ENCODE data around the gene ABCE1. TPM values are rescaled to one million over a fixed set of nuclear protein-coding genes. Genes with fewer than 3 reads are reported as not detected.

ABCE1 gene
- total and polyA plus RNA-seq, 10 of the 15 experiments (the other 5 are each of a cell fraction or from before 2014, with no cell fraction given): 75.9 to 172 (median 134) TPM

- CTCF ChIA-PET: interaction anchor here (0.6 to 2.8 kb wide), 16 partner anchors 9 to 594 kb away, joined by 3 to 12 read pairs (median 4); no protein-coding TSS in a partner anchor
- Histone ChIP-seq H3K79me2 (ENCODE audit: control insufficient read depth, insufficient read depth, low read length) (peaks cover 66% of the 10 kb centered on the region), H3K27me3 (replicated peaks in 1 of 2; ENCODE audit: control insufficient read depth in 2 of 2, insufficient read depth in 2 of 2, low read length in 1 of 2) (no peaks in the 10 kb centered on the region), H3K4me2 (ENCODE audit: control insufficient read depth, insufficient read depth) (peak overlapping the region; percentile 86), H4K20me1 (ENCODE audit: control insufficient read depth, insufficient read depth) (no peaks in the 10 kb centered on the region), H3K4me1 (ENCODE audit: control insufficient read depth, insufficient read depth, low read length) (peaks cover 18% of the 10 kb centered on the region), H3K4me3 (peak overlapping the region; percentile 67), H3K27ac (ENCODE audit: control insufficient read depth, insufficient read depth) (peak overlapping the region; percentile 95), H3K36me3 (ENCODE audit: control insufficient read depth in 2 of 2, insufficient read depth in 2 of 2, low read length in 1 of 2) (0 out of 4 replicates have a peak, but pooled peaks cover 0 to 6% of the 10 kb centered on the region in 2 experiments), H3K9me3 (replicated peaks; ENCODE audit: control insufficient read depth, insufficient read depth, low read length) (no peaks in the 10 kb centered on the region), H3K9ac (ENCODE audit: control insufficient read depth, insufficient read depth, low read length) (peak overlapping the region; percentile 90), H2AFZ (ENCODE audit: control insufficient read depth, low read depth, low read length) (no peak overlapping the region; the same call in 1 of the 2 replicates)
- BruUV-seq (replicated peaks): no TSS peak
- in situ Hi-C loops (cut with MboI) (no loop called here), intact Hi-C loops (cut with micrococcal nuclease; ENCODE audit: unreplicated experiment) (loop anchor here (5.0 kb wide), 1 partner anchor 630 kb away; no protein-coding TSS in a partner anchor)
- WGBS (ENCODE audit: insufficient coverage, insufficient replicate concordance, low lambda C conversion rate, missing lambda C conversion rate): 21% methylated on average over 4 of the region's 4 CpGs
- POLR2A ChIA-PET: interaction anchor here (0.6 to 4.2 kb wide), 13 partner anchors 8 to 448 kb away, joined by 3 to 25 read pairs (median 6); partner anchors contain the start of genes ABCE1, ANAPC10 and MMAA
- FAIRE-seq: peak; percentile 13
- TF ChIP-seq SUPT20H (IDR thresholded peaks at IDR 0.05; ENCODE audit: borderline replicate concordance, control insufficient read depth, low read depth, low read length): no peak
- TF ChIP-seq ZNF217 (IDR thresholded peaks at IDR 0.05): no peak
- TF ChIP-seq, protein P1, sequence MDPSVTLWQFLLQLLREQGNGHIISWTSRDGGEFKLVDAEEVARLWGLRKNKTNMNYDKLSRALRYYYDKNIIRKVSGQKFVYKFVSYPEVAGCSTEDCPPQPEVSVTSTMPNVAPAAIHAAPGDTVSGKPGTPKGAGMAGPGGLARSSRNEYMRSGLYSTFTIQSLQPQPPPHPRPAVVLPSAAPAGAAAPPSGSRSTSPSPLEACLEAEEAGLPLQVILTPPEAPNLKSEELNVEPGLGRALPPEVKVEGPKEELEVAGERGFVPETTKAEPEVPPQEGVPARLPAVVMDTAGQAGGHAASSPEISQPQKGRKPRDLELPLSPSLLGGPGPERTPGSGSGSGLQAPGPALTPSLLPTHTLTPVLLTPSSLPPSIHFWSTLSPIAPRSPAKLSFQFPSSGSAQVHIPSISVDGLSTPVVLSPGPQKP (IDR thresholded peaks at IDR 0.05; ENCODE audit: low read depth, low read length): no peak
- TF ChIP-seq BRCA1 (IDR thresholded peaks at IDR 0.05; ENCODE audit: low read depth, low read length): no peak
- TF ChIP-seq YY1 (IDR thresholded peaks at IDR 0.05; ENCODE audit: low read depth, low read length): no peak
- TF ChIP-seq RAD21 (IDR thresholded peaks at IDR 0.05; ENCODE audit: insufficient read depth, low read depth, low read length): no peak
- TF ChIP-seq POLR2AphosphoS2 (IDR thresholded peaks at IDR 0.05; ENCODE audit: low read depth, low read length): no peak
- SMC1A ChIA-PET (ENCODE audit: uncharacterized antibody, unreplicated experiment): interaction anchor here (0.8 to 5.9 kb wide), 21 partner anchors 8 to 446 kb away, joined by 3 to 42 read pairs (median 7); partner anchors contain the start of genes ABCE1, ANAPC10 and MMAA
- no peak for ATAC-seq
- RAD21 ChIA-PET (ENCODE audit: unreplicated experiment): interaction anchor here (1.1 to 3.8 kb wide), 12 partner anchors 9 to 448 kb away, joined by 3 to 30 read pairs (median 6); partner anchors contain the start of genes ABCE1 and ANAPC10
- DNase-seq (ENCODE audit: low read depth, low spot score): no peak
Measured at GRCh38 chr4:145177511-145177905, 79.4 kb downstream of the ABCE1 start.

Measured in GM12878 (cell line).